PFSK-1 (cell line): Measurements from ENCODE around the gene TAP1.

Experiments
- FOXP2 ChIP-seq: optimal IDR thresholded peaks from 2 replicates; pipeline ENCODE3; 2011; ENCODE audit warnings: borderline replicate concordance, control low read depth, inconsistent platforms; ENCODE audit not compliant: insufficient read depth; ENCODE audit errors: extremely low read length, extremely low read depth
- POLR2AphosphoS5 ChIP-seq: IDR thresholded peaks from 2 replicates; pipeline ENCODE4 v1.6.1; 2012; ENCODE audit warnings: low read depth, mild to moderate bottlenecking, control low read depth, low read length, moderate library complexity
- SIN3A ChIP-seq: IDR thresholded peaks from 2 replicates; pipeline ENCODE4 v1.6.1; 2012; ENCODE audit warnings: mild to moderate bottlenecking, low read length, moderate library complexity, borderline replicate concordance; ENCODE audit not compliant: insufficient read depth
- TAF1 ChIP-seq: IDR thresholded peaks from 2 replicates; pipeline ENCODE4 v1.6.1; 2012; ENCODE audit warnings: low read length, control low read depth, borderline replicate concordance; ENCODE audit not compliant: insufficient read depth
- TF ChIP-seq, protein P1 (sequence below), 2 experiments: IDR thresholded peaks; 2 replicates each; pipeline versions ENCODE4 v1.6.1 to v1.8.0; 2011 to 2012; ENCODE audit warnings: low read depth in 2 of 2, low read length in 2 of 2, control low read depth in 1 of 2, inconsistent platforms in 1 of 2, mild to moderate bottlenecking in 1 of 2, moderate library complexity in 1 of 2; ENCODE audit not compliant: insufficient read depth in 1 of 2

TAP1 gene

DNA sequence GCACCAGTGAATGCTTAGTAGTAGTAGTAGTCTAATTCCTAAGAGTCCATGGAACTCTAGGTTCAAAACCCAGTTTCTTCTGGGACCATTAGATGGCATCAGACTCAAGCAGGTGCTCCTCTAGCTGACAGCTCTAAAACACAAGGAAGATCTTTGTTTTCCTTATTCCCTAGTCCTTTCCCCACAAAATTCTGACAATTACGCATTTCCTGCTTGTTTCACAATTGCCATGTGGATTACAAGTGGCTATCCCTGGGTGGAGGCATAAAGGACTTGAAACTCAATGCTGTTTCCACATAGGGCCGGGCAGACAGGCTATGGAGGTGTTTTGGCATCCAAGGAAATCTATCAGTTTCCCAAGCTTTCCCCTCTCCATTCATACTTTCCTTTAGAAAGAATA lies 27.5 kb downstream of the TAP1 start:
- TF ChIP-seq, protein P1, sequence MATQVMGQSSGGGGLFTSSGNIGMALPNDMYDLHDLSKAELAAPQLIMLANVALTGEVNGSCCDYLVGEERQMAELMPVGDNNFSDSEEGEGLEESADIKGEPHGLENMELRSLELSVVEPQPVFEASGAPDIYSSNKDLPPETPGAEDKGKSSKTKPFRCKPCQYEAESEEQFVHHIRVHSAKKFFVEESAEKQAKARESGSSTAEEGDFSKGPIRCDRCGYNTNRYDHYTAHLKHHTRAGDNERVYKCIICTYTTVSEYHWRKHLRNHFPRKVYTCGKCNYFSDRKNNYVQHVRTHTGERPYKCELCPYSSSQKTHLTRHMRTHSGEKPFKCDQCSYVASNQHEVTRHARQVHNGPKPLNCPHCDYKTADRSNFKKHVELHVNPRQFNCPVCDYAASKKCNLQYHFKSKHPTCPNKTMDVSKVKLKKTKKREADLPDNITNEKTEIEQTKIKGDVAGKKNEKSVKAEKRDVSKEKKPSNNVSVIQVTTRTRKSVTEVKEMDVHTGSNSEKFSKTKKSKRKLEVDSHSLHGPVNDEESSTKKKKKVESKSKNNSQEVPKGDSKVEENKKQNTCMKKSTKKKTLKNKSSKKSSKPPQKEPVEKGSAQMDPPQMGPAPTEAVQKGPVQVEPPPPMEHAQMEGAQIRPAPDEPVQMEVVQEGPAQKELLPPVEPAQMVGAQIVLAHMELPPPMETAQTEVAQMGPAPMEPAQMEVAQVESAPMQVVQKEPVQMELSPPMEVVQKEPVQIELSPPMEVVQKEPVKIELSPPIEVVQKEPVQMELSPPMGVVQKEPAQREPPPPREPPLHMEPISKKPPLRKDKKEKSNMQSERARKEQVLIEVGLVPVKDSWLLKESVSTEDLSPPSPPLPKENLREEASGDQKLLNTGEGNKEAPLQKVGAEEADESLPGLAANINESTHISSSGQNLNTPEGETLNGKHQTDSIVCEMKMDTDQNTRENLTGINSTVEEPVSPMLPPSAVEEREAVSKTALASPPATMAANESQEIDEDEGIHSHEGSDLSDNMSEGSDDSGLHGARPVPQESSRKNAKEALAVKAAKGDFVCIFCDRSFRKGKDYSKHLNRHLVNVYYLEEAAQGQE (IDR thresholded peaks at IDR 0.05; ENCODE audit: insufficient read depth in 1 of 2, low read depth in 2 of 2, low read length in 2 of 2), result no peak
- TF ChIP-seq POLR2AphosphoS5, result no peak
- TF ChIP-seq SIN3A, result no peak
- no peak for TF ChIP-seq FOXP2
- no peak for TF ChIP-seq TAF1

DNA sequence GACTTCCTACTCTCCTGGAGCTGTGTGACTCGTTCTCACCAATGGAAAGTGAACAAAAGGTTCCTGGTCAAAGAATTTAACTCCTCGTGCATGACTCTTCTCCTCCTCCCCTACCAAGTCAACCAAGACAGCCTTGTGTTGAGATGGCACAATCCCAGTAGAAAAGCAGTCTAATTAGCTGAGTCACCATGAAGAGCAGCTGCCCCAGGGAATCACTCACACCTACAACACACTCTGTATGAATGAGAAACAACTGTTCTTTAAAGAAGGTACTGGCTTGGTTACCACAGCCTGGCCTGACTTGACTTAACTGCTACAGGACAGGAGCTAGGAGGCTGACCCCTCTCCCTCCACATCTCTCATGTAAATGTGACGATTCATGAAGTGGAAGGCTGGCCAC lies 33.8 kb downstream of the TAP1 start:
- no peak for TF ChIP-seq POLR2AphosphoS5
- TF ChIP-seq, protein P1 (IDR thresholded peaks at IDR 0.05; ENCODE audit: insufficient read depth in 1 of 2, low read depth in 2 of 2, low read length in 2 of 2), result no peak
- no peak for TF ChIP-seq FOXP2
- no peak for TF ChIP-seq TAF1
- no peak for TF ChIP-seq SIN3A

DNA sequence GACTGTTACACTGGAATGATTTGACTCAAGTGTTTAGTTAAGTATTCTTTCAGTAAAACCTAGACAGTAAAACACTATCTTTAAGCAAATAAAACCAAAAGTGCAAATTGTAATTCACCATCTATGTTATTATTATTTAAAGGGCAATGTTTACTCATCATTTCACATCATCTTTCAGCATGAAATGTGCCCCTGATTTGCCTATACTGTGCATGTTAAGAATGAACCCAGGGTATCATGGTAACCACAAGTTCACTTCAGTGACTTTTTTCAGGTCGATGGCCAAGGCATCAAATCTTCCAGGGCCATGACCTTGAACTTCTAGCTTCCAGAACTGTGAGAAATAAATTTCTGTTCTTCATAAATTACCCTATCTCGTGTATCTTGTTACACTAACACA lies 34.6 kb downstream of the TAP1 start:
- TF ChIP-seq, protein P1 (IDR thresholded peaks at IDR 0.05; ENCODE audit: insufficient read depth in 1 of 2, low read depth in 2 of 2, low read length in 2 of 2), result no peak
- TF ChIP-seq POLR2AphosphoS5, result no peak
- no peak for TF ChIP-seq TAF1
- TF ChIP-seq FOXP2, result no peak
- no peak for TF ChIP-seq SIN3A

DNA sequence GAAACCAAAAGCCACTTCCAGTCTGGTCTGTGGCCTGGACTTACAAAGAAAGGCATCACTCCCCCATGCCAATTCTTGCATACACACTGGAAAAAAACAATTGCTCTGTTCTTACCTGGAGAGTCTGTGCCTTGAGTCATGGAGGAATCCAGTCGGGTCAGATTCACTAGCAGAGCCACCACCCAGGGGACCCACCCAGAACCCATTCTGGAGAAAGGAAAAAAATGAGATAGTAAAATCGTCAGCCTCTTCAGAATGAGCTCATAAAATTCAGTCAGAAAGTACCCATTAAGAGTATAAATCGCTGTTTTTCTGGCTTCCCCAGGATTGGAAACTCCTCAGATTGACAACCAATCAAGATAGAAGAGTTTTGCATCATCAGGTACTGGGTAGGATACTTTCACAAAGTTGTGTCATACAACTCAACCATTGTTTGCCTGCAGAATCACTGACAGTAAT lies 36.7 kb downstream of the TAP1 start, which contains the start of gene HLA-DOB:
Gene HLA-DOB (minus strand): TSS at position 257 of the 459 bp plus-strand sequence. CDS start 51 bp downstream, at position 206.
- TF ChIP-seq TAF1 (no peak), FOXP2 (no peak), POLR2AphosphoS5 (no peak), SIN3A (no peak)
- TF ChIP-seq, protein P1 (IDR thresholded peaks at IDR 0.05; ENCODE audit: insufficient read depth in 1 of 2, low read depth in 2 of 2, low read length in 2 of 2), result no peak

DNA sequence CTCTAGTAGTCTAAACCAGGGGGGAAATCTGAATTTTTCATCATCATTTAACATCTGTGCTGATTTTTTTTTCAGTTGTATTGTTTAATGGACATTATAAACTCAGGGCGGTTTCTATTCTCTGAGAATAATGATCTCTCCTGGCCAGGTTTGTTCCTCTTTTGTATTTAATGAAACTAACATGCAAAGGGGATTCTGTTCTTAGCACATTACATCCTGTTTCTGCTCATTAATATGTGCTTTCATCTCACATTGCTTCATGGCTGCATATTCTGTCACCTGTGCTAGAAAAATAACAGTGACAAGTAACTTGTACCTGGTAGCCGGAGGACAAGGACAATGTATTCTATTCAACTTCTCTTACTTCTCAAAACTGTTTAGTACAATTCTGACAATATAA lies 37.5 kb downstream of the TAP1 start:
- TF ChIP-seq TAF1 (no peak), SIN3A (no peak), FOXP2 (no peak), POLR2AphosphoS5 (no peak)
- TF ChIP-seq, protein P1 (IDR thresholded peaks at IDR 0.05; ENCODE audit: insufficient read depth in 1 of 2, low read depth in 2 of 2, low read length in 2 of 2), result no peak
